Trophoblast cell (in vitro differentiated cells and primary cell): ENCODE results near the gene GSTM3.

Experiments used
- DNase-seq, 2 donors: peaks; one replicate each; pipeline ENCODE4 v3.0.0-alpha.2; 2016
- H2AFZ ChIP-seq: 2 replicates; pipeline ENCODE4 v1.6.1; 2013; ENCODE audit warnings: low read length, moderate library complexity, mild to moderate bottlenecking; ENCODE audit not compliant: insufficient read depth, poor library complexity
- H2AK5ac ChIP-seq: 2 replicates; pipeline ENCODE4 v1.6.1; 2013; ENCODE audit warnings: mild to moderate bottlenecking, low read length
- H2BK120ac ChIP-seq: 2 replicates; pipeline ENCODE4 v1.6.1; 2013; ENCODE audit warnings: low read length, mild to moderate bottlenecking, moderate library complexity; ENCODE audit not compliant: insufficient read depth, poor library complexity
- H2BK12ac ChIP-seq: 2 replicates; pipeline ENCODE4 v1.6.1; 2013; ENCODE audit warnings: mild to moderate bottlenecking, low read length, moderate library complexity
- H2BK5ac ChIP-seq: 2 replicates; pipeline ENCODE4 v1.6.1; 2013; ENCODE audit warnings: low read length, low read depth, moderate library complexity, mild to moderate bottlenecking; ENCODE audit not compliant: poor library complexity
- H3K14ac ChIP-seq: 2 replicates; pipeline ENCODE4 v1.6.1; 2013; ENCODE audit warnings: mild to moderate bottlenecking, low read length
- H3K18ac ChIP-seq: 2 replicates; pipeline ENCODE4 v1.6.1; 2013; ENCODE audit warnings: mild to moderate bottlenecking, low read length
- H3K23ac ChIP-seq: 2 replicates; pipeline ENCODE4 v1.6.1; 2013; ENCODE audit warnings: low read length
- H3K27ac ChIP-seq: 2 replicates; pipeline ENCODE4 v1.5.1; 2013; ENCODE audit warnings: low read depth, mild to moderate bottlenecking, inconsistent platforms, low read length, moderate library complexity
- H3K27me3 ChIP-seq: 2 replicates; pipeline ENCODE4 v1.6.1; 2013; ENCODE audit warnings: inconsistent platforms, mild to moderate bottlenecking, low read length, moderate library complexity; ENCODE audit not compliant: insufficient read depth
- H3K36me3 ChIP-seq, 2 experiments: 1 replicate in 1 of 2; 2 replicates in 1 of 2; pipeline ENCODE4 v1.6.1; 2013; ENCODE audit warnings: low read length in 2 of 2, mild to moderate bottlenecking in 2 of 2, moderate library complexity in 1 of 2; ENCODE audit not compliant: insufficient read depth in 2 of 2, control insufficient read depth in 1 of 2
- H3K4ac ChIP-seq: 2 replicates; pipeline ENCODE4 v1.6.1; 2013; ENCODE audit warnings: low read depth, mild to moderate bottlenecking, low read length, moderate library complexity
- H3K4me1 ChIP-seq, 2 experiments: 1 replicate in 1 of 2; 2 replicates in 1 of 2; pipeline ENCODE4 v1.6.1; 2013; ENCODE audit warnings: low read length in 2 of 2, mild to moderate bottlenecking in 2 of 2, moderate library complexity in 1 of 2; ENCODE audit not compliant: insufficient read depth in 2 of 2, control insufficient read depth in 1 of 2
- H3K4me2 ChIP-seq: 2 replicates; pipeline ENCODE4 v1.6.1; 2013; ENCODE audit warnings: inconsistent platforms, mild to moderate bottlenecking, low read length, moderate library complexity
- H3K4me3 ChIP-seq: 2 replicates; pipeline ENCODE4 v1.5.1; 2013; ENCODE audit warnings: mild to moderate bottlenecking, low read depth, low read length, inconsistent platforms
- H3K79me1 ChIP-seq: one replicate; pipeline ENCODE4 v1.6.1; 2013; ENCODE audit warnings: low read length
- H3K79me2 ChIP-seq: 2 replicates; pipeline ENCODE4 v1.6.1; 2013; ENCODE audit warnings: low read length, mild to moderate bottlenecking; ENCODE audit not compliant: control insufficient read depth, insufficient read depth, poor library complexity
- H3K9ac ChIP-seq: 2 replicates; pipeline ENCODE4 v1.6.1; 2013; ENCODE audit warnings: mild to moderate bottlenecking, low read length
- H3K9me3 ChIP-seq: 2 replicates; pipeline ENCODE4 v1.6.1; 2013; ENCODE audit warnings: low read depth, mild to moderate bottlenecking, control low read depth, inconsistent platforms, low read length; ENCODE audit not compliant: insufficient read depth
- H4K12ac ChIP-seq: 2 replicates; pipeline ENCODE4 v1.6.1; 2013; ENCODE audit warnings: low read depth, mild to moderate bottlenecking, low read length, moderate library complexity
- H4K8ac ChIP-seq: 2 replicates; pipeline ENCODE4 v1.6.1; 2013; ENCODE audit warnings: low read depth, mild to moderate bottlenecking, low read length, moderate library complexity
- H4K91ac ChIP-seq: one replicate; pipeline ENCODE4 v1.6.1; 2013; ENCODE audit warnings: low read depth, mild to moderate bottlenecking, low read length, moderate library complexity
- WGBS: extraction: QIAGEN DNeasy Blood & Tissue Kit; methylation state at CpG from one replicate; pipeline ENCODE4 v1.1.7; 2013; ENCODE audit warnings: missing lambda C conversion rate; ENCODE audit not compliant: insufficient read length, insufficient coverage; ENCODE audit errors: extremely low coverage; 5-methylcytosine and 5-hydroxymethylcytosine counted together

GSTM3 gene

GRCh38 chr1:109770331-109771095, 29.7 kb upstream of the GSTM3 start:
- H3K27ac ChIP-seq, result no peak overlapping the region
- H4K91ac ChIP-seq, result no peak overlapping the region
- H3K79me1 ChIP-seq, result no peaks in the 10 kb centered on the region
- H2BK5ac ChIP-seq, result no peak overlapping the region
- no peak overlapping the region for H3K9ac ChIP-seq
- peaks cover 0 to 3% of the 10 kb centered on the region in 2 experiments for H3K4me1 ChIP-seq
- H3K18ac ChIP-seq, result no peak overlapping the region
- no peak overlapping the region for H3K4me3 ChIP-seq
- no peak overlapping the region for H2BK120ac ChIP-seq
- no peak overlapping the region for H3K23ac ChIP-seq
- H3K4me2 ChIP-seq, result no peak overlapping the region
- no peaks in the 10 kb centered on the region for H3K79me2 ChIP-seq
- H3K14ac ChIP-seq, result peak overlapping the region; percentile 14
- H3K36me3 ChIP-seq, result no peaks in the 10 kb centered on the region
- no peaks in the 10 kb centered on the region for H3K27me3 ChIP-seq
- H3K9me3 ChIP-seq, result peaks cover 3% of the 10 kb centered on the region
- DNase-seq, result no peak
- H3K4ac ChIP-seq, result no peak overlapping the region
- WGBS, result no CpG with 5 or more reads among the region's 11 CpGs
- H4K12ac ChIP-seq, result no peak overlapping the region
- no peak overlapping the region for H2AFZ ChIP-seq
- no peak overlapping the region for H2AK5ac ChIP-seq
- no peak overlapping the region for H2BK12ac ChIP-seq
- no peak overlapping the region for H4K8ac ChIP-seq

- no CpG with 5 or more reads among the region's 11 CpGs for WGBS
- Histone ChIP-seq H3K9me3 (peaks cover 3% of the 10 kb centered on the region), H3K4me1 (peaks cover 0 to 3% of the 10 kb centered on the region in 2 experiments), H2AFZ (no peak overlapping the region), H4K91ac (no peak overlapping the region), H3K27me3 (no peaks in the 10 kb centered on the region), H3K9ac (no peak overlapping the region), H2BK12ac (no peak overlapping the region), H3K4me2 (no peak overlapping the region), H3K27ac (no peak overlapping the region), H3K4ac (no peak overlapping the region), H3K79me2 (no peaks in the 10 kb centered on the region), H4K12ac (no peak overlapping the region), H3K36me3 (no peaks in the 10 kb centered on the region), H3K4me3 (no peak overlapping the region), H3K18ac (no peak overlapping the region), H4K8ac (no peak overlapping the region), H2AK5ac (no peak overlapping the region), H2BK5ac (no peak overlapping the region), H3K23ac (no peak overlapping the region), H3K79me1 (no peaks in the 10 kb centered on the region), H3K14ac (no peak overlapping the region), H2BK120ac (no peak overlapping the region)
- DNase-seq, result peak in 1 of 2 donors; percentile 21
These were observed 28.7 kb upstream of the GSTM3 start for GRCh38 chr1:109769330-109770078.

- Histone ChIP-seq H3K4me3 (no peak overlapping the region), H3K14ac (no peak overlapping the region), H2AFZ (no peak overlapping the region), H3K4ac (no peak overlapping the region), H3K27ac (no peak overlapping the region), H2AK5ac (no peak overlapping the region), H4K91ac (no peak overlapping the region), H3K79me2 (no peaks in the 10 kb centered on the region), H3K36me3 (no peaks in the 10 kb centered on the region), H2BK12ac (no peak overlapping the region), H3K9ac (no peak overlapping the region), H3K23ac (no peak overlapping the region), H4K8ac (no peak overlapping the region), H3K4me1 (peaks cover 0 to 3% of the 10 kb centered on the region in 2 experiments), H3K9me3 (peaks cover 3% of the 10 kb centered on the region), H2BK120ac (no peak overlapping the region), H4K12ac (no peak overlapping the region), H3K79me1 (no peaks in the 10 kb centered on the region), H3K4me2 (no peak overlapping the region), H3K27me3 (no peaks in the 10 kb centered on the region), H2BK5ac (no peak overlapping the region), H3K18ac (no peak overlapping the region)
- no CpG with 5 or more reads among the region's 7 CpGs for WGBS
- no peak for DNase-seq
These were observed 28.0 kb upstream of the GSTM3 start for GRCh38 chr1:109768820-109769219.

- H3K36me3 ChIP-seq, result no peaks in the 10 kb centered on the region
- H3K18ac ChIP-seq, result no peak overlapping the region
- WGBS, result no CpG with 5 or more reads among the region's 2 CpGs
- no peak overlapping the region for H3K4ac ChIP-seq
- H2AFZ ChIP-seq, result no peak overlapping the region
- no peak for DNase-seq
- no peaks in the 10 kb centered on the region for H3K27me3 ChIP-seq
- no peak overlapping the region for H2BK12ac ChIP-seq
- H3K27ac ChIP-seq, result no peak overlapping the region
- no peak overlapping the region for H4K12ac ChIP-seq
- no peak overlapping the region for H3K4me2 ChIP-seq
- no peak overlapping the region for H3K9ac ChIP-seq
- no peak overlapping the region for H2AK5ac ChIP-seq
- H3K79me2 ChIP-seq, result no peaks in the 10 kb centered on the region
- H3K4me3 ChIP-seq, result no peak overlapping the region
- no peak overlapping the region for H2BK120ac ChIP-seq
- H2BK5ac ChIP-seq, result no peak overlapping the region
- no peak overlapping the region for H4K91ac ChIP-seq
- peaks cover 2 to 4% of the 10 kb centered on the region in 2 experiments for H3K4me1 ChIP-seq
- peaks cover 2% of the 10 kb centered on the region for H3K9me3 ChIP-seq
- H3K23ac ChIP-seq, result no peak overlapping the region
- H3K79me1 ChIP-seq, result no peaks in the 10 kb centered on the region
- H4K8ac ChIP-seq, result no peak overlapping the region
- H3K14ac ChIP-seq, result no peak overlapping the region
These were observed 27.5 kb upstream of the GSTM3 start for GRCh38 chr1:109768335-109768650.
